Epithelial cell of proximal tubule (primary cell): Measurements from ENCODE around the gene GSK3A. TPM values are rescaled to one million over a fixed set of nuclear protein-coding genes. Genes with fewer than 3 reads are reported as not detected.

Source experiments
- DNase-seq: peaks from one replicate; pipeline ENCODE4 v3.0.0-alpha.2; 2011; ENCODE audit warnings: low read depth
- H3K4me3 ChIP-seq: 2 replicates; pipeline ENCODE4 v1.5.1; 2011; ENCODE audit warnings: low read depth, mild to moderate bottlenecking, low read length
- total RNA-seq: library from RNA; depleted of rRNA; stranded (reverse); fragments of >200 nt; gene quantifications from 2 replicates; pipeline ENCODE4 v1.2.3, GENCODE V29; 2015
- TF ChIP-seq, protein P1 (sequence below): conservative IDR thresholded peaks from 2 replicates; pipeline ENCODE4 v1.5.1; 2012; ENCODE audit warnings: low read depth, mild to moderate bottlenecking, low read length

The GSK3A gene
- total RNA-seq, 1 donor from 2014 or later: 33.9 TPM

DNA sequence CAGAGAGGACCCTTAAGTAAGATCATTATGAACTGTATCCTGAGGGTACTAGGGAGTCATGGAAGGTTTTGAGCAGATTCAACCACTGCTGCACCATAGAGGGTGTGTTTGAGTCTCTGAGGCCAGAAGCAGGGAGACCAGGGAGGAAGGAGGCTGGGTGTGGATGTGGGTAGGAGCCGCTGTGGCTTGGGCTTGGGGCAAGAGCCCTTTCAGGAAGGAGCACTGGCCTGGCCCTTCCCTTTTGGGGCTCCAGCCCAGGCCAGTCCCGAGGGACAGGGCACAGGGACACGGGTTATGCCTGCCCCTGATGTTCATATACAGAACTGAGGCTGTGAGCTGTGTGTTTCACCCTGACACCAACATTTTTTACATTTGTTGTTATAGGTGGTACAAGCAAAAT lies 33.9 kb upstream of the GSK3A start:
- no peak overlapping the region for H3K4me3 ChIP-seq
- no peak for DNase-seq
- TF ChIP-seq, protein P1, sequence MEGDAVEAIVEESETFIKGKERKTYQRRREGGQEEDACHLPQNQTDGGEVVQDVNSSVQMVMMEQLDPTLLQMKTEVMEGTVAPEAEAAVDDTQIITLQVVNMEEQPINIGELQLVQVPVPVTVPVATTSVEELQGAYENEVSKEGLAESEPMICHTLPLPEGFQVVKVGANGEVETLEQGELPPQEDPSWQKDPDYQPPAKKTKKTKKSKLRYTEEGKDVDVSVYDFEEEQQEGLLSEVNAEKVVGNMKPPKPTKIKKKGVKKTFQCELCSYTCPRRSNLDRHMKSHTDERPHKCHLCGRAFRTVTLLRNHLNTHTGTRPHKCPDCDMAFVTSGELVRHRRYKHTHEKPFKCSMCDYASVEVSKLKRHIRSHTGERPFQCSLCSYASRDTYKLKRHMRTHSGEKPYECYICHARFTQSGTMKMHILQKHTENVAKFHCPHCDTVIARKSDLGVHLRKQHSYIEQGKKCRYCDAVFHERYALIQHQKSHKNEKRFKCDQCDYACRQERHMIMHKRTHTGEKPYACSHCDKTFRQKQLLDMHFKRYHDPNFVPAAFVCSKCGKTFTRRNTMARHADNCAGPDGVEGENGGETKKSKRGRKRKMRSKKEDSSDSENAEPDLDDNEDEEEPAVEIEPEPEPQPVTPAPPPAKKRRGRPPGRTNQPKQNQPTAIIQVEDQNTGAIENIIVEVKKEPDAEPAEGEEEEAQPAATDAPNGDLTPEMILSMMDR: no peak

DNA sequence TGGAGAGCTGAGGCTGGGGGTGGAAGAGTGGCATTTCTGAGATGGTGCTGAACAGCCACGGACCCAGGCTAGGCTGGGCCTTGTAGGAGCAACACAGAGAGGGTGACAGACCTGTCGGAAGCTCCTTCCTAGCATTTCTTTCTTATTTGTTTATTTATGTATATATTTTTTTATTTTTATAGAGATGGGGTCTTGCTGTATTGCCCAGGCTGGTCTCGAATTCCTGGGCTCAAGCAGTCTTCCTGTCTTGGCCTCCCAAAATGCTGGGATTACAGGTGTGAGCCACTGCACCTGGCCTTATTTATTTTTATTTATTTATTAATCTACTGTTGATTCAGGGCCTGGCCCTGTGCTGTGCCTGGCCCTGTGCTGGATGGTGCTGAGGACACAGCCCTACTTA lies 33.1 kb upstream of the GSK3A start:
- TF ChIP-seq, protein P1: no peak
- no peak overlapping the region for H3K4me3 ChIP-seq
- no peak for DNase-seq

DNA sequence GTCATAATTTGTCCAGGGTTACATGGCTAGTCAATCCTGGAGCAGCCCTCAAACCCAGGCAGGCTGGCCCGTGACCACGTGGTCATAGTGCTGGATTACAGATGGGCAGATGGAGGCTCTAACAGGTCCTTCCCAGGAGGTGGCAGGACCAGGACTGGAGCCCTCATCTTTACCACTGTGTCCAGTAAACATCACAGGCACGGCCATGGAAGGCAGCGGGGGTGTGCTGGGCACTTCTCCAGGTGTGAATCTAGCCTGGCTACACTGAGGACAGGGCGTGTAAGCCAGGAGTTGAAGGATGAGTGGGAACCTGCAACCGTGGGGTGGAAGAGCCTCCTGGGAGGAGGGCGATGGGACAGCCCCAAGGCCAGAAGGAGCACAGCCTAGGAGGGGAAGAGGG lies 32.7 kb upstream of the GSK3A start:
- TF ChIP-seq, protein P1: no peak
- DNase-seq: no peak
- no peak overlapping the region for H3K4me3 ChIP-seq

DNA sequence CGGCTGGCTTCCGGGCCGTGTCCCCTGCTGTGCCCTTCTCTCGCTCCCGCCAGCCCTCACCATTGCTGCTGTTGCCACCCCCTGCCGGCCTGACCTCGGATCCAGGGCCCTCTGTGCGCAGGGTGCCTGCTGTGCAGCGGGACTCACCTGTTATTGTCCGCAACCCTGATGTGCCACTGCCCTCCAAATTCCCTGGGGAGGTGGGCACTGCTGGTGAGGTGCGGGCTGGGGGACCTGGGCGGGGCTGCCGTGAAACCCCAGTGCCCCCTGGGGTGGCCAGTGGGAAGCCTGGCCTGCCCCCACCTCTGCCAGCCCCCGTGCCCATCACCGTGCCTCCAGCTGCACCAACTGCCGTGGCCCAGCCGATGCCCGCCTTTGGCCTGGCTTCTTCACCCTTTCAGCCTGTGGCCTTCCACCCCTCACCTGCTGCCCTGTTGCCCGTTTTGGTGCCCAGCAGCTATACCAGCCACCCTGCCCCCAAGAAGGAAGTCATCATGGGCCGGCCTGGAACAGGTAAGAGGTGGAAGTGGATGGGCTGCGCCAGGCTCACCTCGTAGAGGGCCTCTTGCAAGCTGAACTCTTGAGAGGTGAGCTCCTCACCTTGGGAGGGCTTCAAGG lies 31.8 kb upstream of the GSK3A start:
- TF ChIP-seq, protein P1: no peak
- no peak for DNase-seq
- no peak overlapping the region for H3K4me3 ChIP-seq

DNA sequence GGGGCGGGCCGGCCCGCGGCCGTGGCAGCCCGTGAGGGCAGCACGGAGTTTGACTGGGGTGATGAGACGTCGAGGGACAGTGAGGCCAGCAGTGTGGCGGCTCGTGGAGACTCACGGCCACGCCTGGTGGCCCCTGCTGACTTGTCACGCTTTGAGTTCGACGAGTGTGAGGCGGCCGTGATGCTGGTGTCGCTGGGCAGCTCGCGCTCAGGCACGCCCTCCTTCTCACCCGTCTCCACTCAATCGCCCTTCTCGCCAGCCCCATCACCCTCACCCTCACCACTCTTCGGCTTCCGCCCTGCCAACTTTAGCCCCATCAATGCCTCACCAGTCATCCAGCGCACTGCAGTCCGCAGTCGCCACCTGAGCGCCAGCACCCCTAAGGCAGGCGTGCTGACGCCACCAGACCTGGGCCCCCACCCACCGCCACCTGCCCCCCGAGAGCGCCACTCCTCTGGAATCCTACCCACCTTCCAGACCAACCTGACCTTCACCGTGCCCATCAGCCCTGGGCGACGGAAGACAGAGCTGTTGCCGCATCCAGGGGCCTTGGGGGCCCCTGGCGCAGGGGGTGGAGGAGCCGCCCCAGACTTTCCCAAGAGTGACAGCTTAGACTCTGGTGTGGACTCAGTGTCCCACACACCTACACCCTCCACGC lies 31.1 kb upstream of the GSK3A start:
- TF ChIP-seq, protein P1: no peak
- H3K4me3 ChIP-seq: no peak overlapping the region
- DNase-seq: no peak

DNA sequence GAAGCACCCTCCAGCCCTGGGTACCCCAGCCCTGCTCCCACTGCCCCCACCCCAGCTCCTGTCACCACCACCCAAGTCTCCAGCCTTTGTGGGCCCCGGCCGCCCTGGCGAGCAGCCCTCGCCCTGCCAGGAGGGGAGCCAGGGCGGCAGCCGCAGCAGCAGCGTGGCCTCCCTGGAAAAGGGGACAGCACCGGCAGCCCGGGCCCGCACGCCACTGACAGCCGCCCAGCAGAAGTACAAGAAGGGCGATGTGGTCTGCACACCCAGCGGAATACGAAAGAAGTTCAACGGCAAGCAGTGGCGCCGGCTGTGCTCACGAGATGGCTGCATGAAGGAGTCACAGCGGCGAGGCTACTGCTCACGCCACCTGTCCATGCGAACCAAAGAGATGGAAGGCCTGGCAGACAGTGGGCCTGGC lies 30.6 kb upstream of the GSK3A start:
- TF ChIP-seq, protein P1: no peak
- H3K4me3 ChIP-seq: no peak overlapping the region
- DNase-seq: no peak

DNA sequence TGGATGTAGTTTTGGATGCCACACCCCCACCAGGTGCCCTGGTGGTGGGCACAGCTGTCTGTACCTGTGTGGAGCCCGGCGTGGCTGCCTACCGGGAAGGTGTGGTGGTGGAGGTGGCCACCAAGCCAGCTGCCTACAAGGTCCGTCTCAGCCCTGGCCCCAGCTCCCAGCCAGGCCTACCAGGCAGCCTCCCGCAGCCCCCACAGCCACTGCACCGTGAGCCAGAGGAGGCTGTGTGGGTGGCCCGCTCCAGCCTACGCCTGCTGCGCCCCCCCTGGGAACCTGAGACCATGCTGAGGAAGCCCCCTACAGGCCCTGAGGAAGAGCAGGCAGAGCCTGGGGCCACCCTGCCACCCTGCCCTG lies 30.1 kb upstream of the GSK3A start:
- TF ChIP-seq, protein P1: no peak
- H3K4me3 ChIP-seq: no peak overlapping the region
- no peak for DNase-seq
